Activated CD8-positive, alpha-beta memory T cell treated with anti-CD3 and anti-CD28 coated beads, Interleukin-2, amount 10 ng/mL, durations not matched to agents 7 days and 5 days (primary cell): Measurements from ENCODE around the gene COL4A3. TPM values are rescaled to one million over a fixed set of nuclear protein-coding genes. Genes with fewer than 3 reads are reported as not detected.

Experiments used
- ATAC-seq: fragments of 150-1000 bp; cut with Tn5 transposase; one replicate; pipeline ENCODE4 v1.10.0; 2021; ENCODE audit warnings: moderate library complexity
- CTCF ChIA-PET: fragments of 350-600 bp; sonication (Branson Sonifier 250); formaldehyde crosslinking; loops from one replicate; lab custom pipeline; 2021; ENCODE audit warnings: antibody characterized with exemption; lab: Charles Lee
- DNase-seq: peaks from one replicate; pipeline ENCODE4 v3.0.0-alpha.2; 2020
- H3K27ac Mint-ChIP-seq: one replicate; pipeline ENCODE4 v1.8.0; 2021; ENCODE audit warnings: mild to moderate bottlenecking, mixed read lengths
- H3K27me3 Mint-ChIP-seq: one replicate; pipeline ENCODE4 v1.8.0; 2021; ENCODE audit warnings: mixed read lengths
- H3K36me3 Mint-ChIP-seq: one replicate; pipeline ENCODE4 v1.8.0; 2021; ENCODE audit warnings: mild to moderate bottlenecking, mixed read lengths
- H3K4me1 Mint-ChIP-seq: one replicate; pipeline ENCODE4 v1.8.0; 2021; ENCODE audit warnings: mixed read lengths
- H3K4me3 Mint-ChIP-seq: one replicate; pipeline ENCODE4 v1.8.0; 2021; ENCODE audit warnings: mild to moderate bottlenecking, moderate library complexity, mixed read lengths
- H3K9me3 Mint-ChIP-seq: one replicate; pipeline ENCODE4 v1.8.0; 2022; ENCODE audit warnings: low read depth, mixed read lengths
- total RNA-seq, 2 experiments: library from RNA; stranded (reverse); gene quantifications; one replicate each; pipeline ENCODE4 v1.2.3, GENCODE V29; 2021

COL4A3 gene
- total RNA-seq, 2 experiments from 2014 or later, result not detected

GRCh38 chr2:227238238-227239237, 74.1 kb downstream of the COL4A3 start:
- Mint-ChIP-seq H3K9me3 (no peaks in the 10 kb centered on the region), H3K27me3 (peaks cover 17% of the 10 kb centered on the region), H3K4me1 (no peaks in the 10 kb centered on the region), H3K27ac (no peak overlapping the region), H3K4me3 (no peak overlapping the region), H3K36me3 (no peaks in the 10 kb centered on the region)
- CTCF ChIA-PET, result interaction anchor here (0.7 to 3.0 kb wide), 26 partner anchors 10 to 527 kb away, joined by 3 to 22 read pairs (median 3); no protein-coding TSS in a partner anchor
- ATAC-seq (no peak), DNase-seq (peak; percentile 68)

- Mint-ChIP-seq H3K36me3 (no peaks in the 10 kb centered on the region), H3K4me3 (no peak overlapping the region), H3K4me1 (no peaks in the 10 kb centered on the region), H3K27me3 (peaks cover 13% of the 10 kb centered on the region), H3K9me3 (no peaks in the 10 kb centered on the region), H3K27ac (no peak overlapping the region)
- DNase-seq (no peak), ATAC-seq (no peak)
- CTCF ChIA-PET, result interaction anchor here (1.5 kb wide), 1 partner anchor 110 kb away, joined by 4 read pairs; no protein-coding TSS in a partner anchor
Observed at GRCh38 chr2:227241005-227241404, 76.6 kb downstream of the COL4A3 start.

GRCh38 chr2:227248876-227249275, 84.5 kb downstream of the COL4A3 start:
- no peaks in the 10 kb centered on the region for H3K9me3 Mint-ChIP-seq
- H3K27ac Mint-ChIP-seq, result no peak overlapping the region
- H3K27me3 Mint-ChIP-seq, result peaks cover 3% of the 10 kb centered on the region
- H3K36me3 Mint-ChIP-seq, result no peaks in the 10 kb centered on the region
- H3K4me3 Mint-ChIP-seq, result no peak overlapping the region
- CTCF ChIA-PET, result interaction anchor here (1.4 to 3.0 kb wide), 2 partner anchors 10 to 11 kb away, joined by 4 to 17 read pairs; no protein-coding TSS in a partner anchor
- no peaks in the 10 kb centered on the region for H3K4me1 Mint-ChIP-seq
- ATAC-seq (no peak), DNase-seq (no peak)

GRCh38 chr2:227252831-227253230, 88.4 kb downstream of the COL4A3 start:
- Mint-ChIP-seq H3K27me3 (no peaks in the 10 kb centered on the region), H3K27ac (no peak overlapping the region), H3K4me3 (no peak overlapping the region), H3K9me3 (no peaks in the 10 kb centered on the region), H3K4me1 (no peaks in the 10 kb centered on the region), H3K36me3 (no peaks in the 10 kb centered on the region)
- DNase-seq (no peak), ATAC-seq (no peak)
- CTCF ChIA-PET, result interaction anchor here (1.1 kb wide), 1 partner anchor 15 kb away, joined by 4 read pairs; no protein-coding TSS in a partner anchor

GRCh38 chr2:227256605-227257004, 92.2 kb downstream of the COL4A3 start:
- Mint-ChIP-seq H3K4me1 (no peaks in the 10 kb centered on the region), H3K27ac (no peak overlapping the region), H3K4me3 (no peak overlapping the region), H3K27me3 (no peaks in the 10 kb centered on the region), H3K9me3 (no peaks in the 10 kb centered on the region), H3K36me3 (no peaks in the 10 kb centered on the region)
- CTCF ChIA-PET, result interaction anchor here (1.7 kb wide), 1 partner anchor 18 kb away, joined by 5 read pairs; no protein-coding TSS in a partner anchor
- DNase-seq (no peak), ATAC-seq (no peak)

GRCh38 chr2:227257820-227258219, 93.4 kb downstream of the COL4A3 start:
- H3K27ac Mint-ChIP-seq, result no peak overlapping the region
- H3K4me3 Mint-ChIP-seq, result no peak overlapping the region
- ATAC-seq, result no peak
- H3K36me3 Mint-ChIP-seq, result no peaks in the 10 kb centered on the region
- H3K9me3 Mint-ChIP-seq, result no peaks in the 10 kb centered on the region
- H3K4me1 Mint-ChIP-seq, result no peaks in the 10 kb centered on the region
- no peak for DNase-seq
- peaks cover 3% of the 10 kb centered on the region for H3K27me3 Mint-ChIP-seq
- CTCF ChIA-PET, result no interaction called here

GRCh38 chr2:227260041-227260440, 95.6 kb downstream of the COL4A3 start:
- H3K9me3 Mint-ChIP-seq, result no peaks in the 10 kb centered on the region
- CTCF ChIA-PET, result no interaction called here
- H3K4me3 Mint-ChIP-seq, result no peak overlapping the region
- H3K27me3 Mint-ChIP-seq, result peaks cover 3% of the 10 kb centered on the region
- DNase-seq (no peak), ATAC-seq (no peak)
- H3K27ac Mint-ChIP-seq, result no peak overlapping the region
- H3K4me1 Mint-ChIP-seq, result no peaks in the 10 kb centered on the region
- H3K36me3 Mint-ChIP-seq, result no peaks in the 10 kb centered on the region

GRCh38 chr2:227267410-227268115, 103.1 kb downstream of the COL4A3 start:
- no peaks in the 10 kb centered on the region for H3K9me3 Mint-ChIP-seq
- H3K36me3 Mint-ChIP-seq, result no peaks in the 10 kb centered on the region
- H3K4me1 Mint-ChIP-seq, result no peaks in the 10 kb centered on the region
- peaks cover 4% of the 10 kb centered on the region for H3K27me3 Mint-ChIP-seq
- ATAC-seq (no peak), DNase-seq (no peak)
- CTCF ChIA-PET, result no interaction called here
- no peak overlapping the region for H3K27ac Mint-ChIP-seq
- no peak overlapping the region for H3K4me3 Mint-ChIP-seq

GRCh38 chr2:227280895-227281294, 116.5 kb downstream of the COL4A3 start:
- DNase-seq (no peak), ATAC-seq (no peak)
- no peaks in the 10 kb centered on the region for H3K9me3 Mint-ChIP-seq
- H3K36me3 Mint-ChIP-seq, result no peaks in the 10 kb centered on the region
- peaks cover 3% of the 10 kb centered on the region for H3K27me3 Mint-ChIP-seq
- no peak overlapping the region for H3K4me3 Mint-ChIP-seq
- no peaks in the 10 kb centered on the region for H3K4me1 Mint-ChIP-seq
- H3K27ac Mint-ChIP-seq, result no peak overlapping the region
- CTCF ChIA-PET, result no interaction called here

- Mint-ChIP-seq H3K4me3 (no peak overlapping the region), H3K9me3 (no peaks in the 10 kb centered on the region), H3K27me3 (no peaks in the 10 kb centered on the region), H3K36me3 (no peaks in the 10 kb centered on the region), H3K4me1 (no peaks in the 10 kb centered on the region), H3K27ac (no peak overlapping the region)
- CTCF ChIA-PET, result no interaction called here
- DNase-seq (no peak), ATAC-seq (no peak)
Observed at GRCh38 chr2:227285741-227286236, 121.4 kb downstream of the COL4A3 start.

- CTCF ChIA-PET, result no interaction called here
- no peak overlapping the region for H3K4me3 Mint-ChIP-seq
- no peak overlapping the region for H3K27ac Mint-ChIP-seq
- ATAC-seq, result no peak
- no peaks in the 10 kb centered on the region for H3K27me3 Mint-ChIP-seq
- DNase-seq, result no peak
- no peaks in the 10 kb centered on the region for H3K36me3 Mint-ChIP-seq
- H3K9me3 Mint-ChIP-seq, result no peaks in the 10 kb centered on the region
- H3K4me1 Mint-ChIP-seq, result no peaks in the 10 kb centered on the region
Observed at GRCh38 chr2:227287771-227288170, 123.3 kb downstream of the COL4A3 start.

GRCh38 chr2:227292314-227292713, 127.9 kb downstream of the COL4A3 start:
- CTCF ChIA-PET, result no interaction called here
- H3K4me1 Mint-ChIP-seq, result peaks cover 5% of the 10 kb centered on the region
- H3K9me3 Mint-ChIP-seq, result no peaks in the 10 kb centered on the region
- DNase-seq (no peak), ATAC-seq (no peak)
- no peaks in the 10 kb centered on the region for H3K36me3 Mint-ChIP-seq
- no peaks in the 10 kb centered on the region for H3K27me3 Mint-ChIP-seq
- H3K27ac Mint-ChIP-seq, result no peak overlapping the region
- H3K4me3 Mint-ChIP-seq, result no peak overlapping the region

- no peak overlapping the region for H3K27ac Mint-ChIP-seq
- ATAC-seq, result no peak
- no peak overlapping the region for H3K4me3 Mint-ChIP-seq
- H3K9me3 Mint-ChIP-seq, result no peaks in the 10 kb centered on the region
- peaks cover 5% of the 10 kb centered on the region for H3K4me1 Mint-ChIP-seq
- CTCF ChIA-PET, result no interaction called here
- no peaks in the 10 kb centered on the region for H3K27me3 Mint-ChIP-seq
- no peaks in the 10 kb centered on the region for H3K36me3 Mint-ChIP-seq
- no peak for DNase-seq
Observed at GRCh38 chr2:227293531-227293930, 129.1 kb downstream of the COL4A3 start.
